Measurements from ENCODE around the gene PRKAR2A. TPM values are rescaled to one million over a fixed set of nuclear protein-coding genes. Genes with fewer than 3 reads are reported as not detected.

Gene PRKAR2A
- total RNA-seq, 2 donors from 2014 or later = 38.9 to 41.2 TPM

GRCh38 chr3:48707157-48707556, 140.5 kb downstream of the PRKAR2A start:
- H3K4me1 Mint-ChIP-seq = peaks cover 26% of the 10 kb centered on the region
- no peak overlapping the region for H3K27ac Mint-ChIP-seq

GRCh38 chr3:48702320-48702920, 145.3 kb downstream of the PRKAR2A start:
- H3K27ac Mint-ChIP-seq = peak overlapping the region; percentile 1
- H3K9me3 Mint-ChIP-seq = no peaks in the 10 kb centered on the region
- Histone ChIP-seq H3K36me3 (ENCODE audit: control insufficient read depth, insufficient read depth, low read length) (peaks cover 80% of the 10 kb centered on the region), H3K27ac (ENCODE audit: low read depth, low read length) (no peak overlapping the region), H3K4me3 (ENCODE audit: low read length) (no peak overlapping the region), H3K9me3 (ENCODE audit: control insufficient read depth, low read length) (no peaks in the 10 kb centered on the region), H3K4me1 (ENCODE audit: control insufficient read depth, insufficient read depth, low read length) (no peaks in the 10 kb centered on the region), H3K9ac (ENCODE audit: extremely low read depth, low read length, poor library complexity, severe bottlenecking) (no peak overlapping the region), H3K27me3 (ENCODE audit: control insufficient read depth, insufficient read depth, low read length, poor library complexity, severe bottlenecking) (no peaks in the 10 kb centered on the region)
- WGBS, 2 experiments (ENCODE audit: insufficient coverage in 1 of 2, insufficient read length in 1 of 2) = 88 to 94% methylated on average over 6 of the region's 6 CpGs
- TF ChIP-seq CTCF (conservative IDR thresholded peaks at IDR 0.05) = no peak
- H3K27me3 Mint-ChIP-seq (ENCODE audit: insufficient read depth) = no peaks in the 10 kb centered on the region
- H3K4me1 Mint-ChIP-seq = peaks cover 13% of the 10 kb centered on the region
- no peak overlapping the region for H3K4me3 Mint-ChIP-seq
- peaks cover 70% of the 10 kb centered on the region for H3K36me3 Mint-ChIP-seq (ENCODE audit: low read depth)
- DNase-seq = no peak

More at GRCh38 chr3:48707157-48707556, 140.5 kb downstream of the PRKAR2A start:
- H3K27ac ChIP-seq (ENCODE audit: low read depth, low read length) = no peak overlapping the region
- no peaks in the 10 kb centered on the region for H3K4me1 ChIP-seq (ENCODE audit: control insufficient read depth, insufficient read depth, low read length)
- DNase-seq = no peak
- no peak for TF ChIP-seq CTCF (conservative IDR thresholded peaks at IDR 0.05)
- no peak overlapping the region for H3K4me3 ChIP-seq (ENCODE audit: low read length)
- no peaks in the 10 kb centered on the region for H3K9me3 ChIP-seq (ENCODE audit: control insufficient read depth, low read length)
- H3K36me3 ChIP-seq (ENCODE audit: control insufficient read depth, insufficient read depth, low read length) = peaks cover 82% of the 10 kb centered on the region
- peaks cover 77% of the 10 kb centered on the region for H3K36me3 Mint-ChIP-seq (ENCODE audit: low read depth)
- no peaks in the 10 kb centered on the region for H3K9me3 Mint-ChIP-seq
- no peak overlapping the region for H3K4me3 Mint-ChIP-seq
- no peak overlapping the region for H3K9ac ChIP-seq (ENCODE audit: extremely low read depth, low read length, poor library complexity, severe bottlenecking)
- 92 to 100% methylated on average over 3 to 5 of the region's 5 CpGs for WGBS, 2 experiments (ENCODE audit: insufficient coverage in 1 of 2, insufficient read length in 1 of 2)
- no peaks in the 10 kb centered on the region for H3K27me3 ChIP-seq (ENCODE audit: control insufficient read depth, insufficient read depth, low read length, poor library complexity, severe bottlenecking)
- H3K27me3 Mint-ChIP-seq (ENCODE audit: insufficient read depth) = no peaks in the 10 kb centered on the region

- Mint-ChIP-seq H3K4me3 (no peak overlapping the region), H3K27me3 (ENCODE audit: insufficient read depth) (no peaks in the 10 kb centered on the region), H3K9me3 (no peaks in the 10 kb centered on the region), H3K27ac (no peak overlapping the region), H3K36me3 (ENCODE audit: low read depth) (peaks cover 63% of the 10 kb centered on the region), H3K4me1 (peaks cover 20% of the 10 kb centered on the region)
- Histone ChIP-seq H3K36me3 (ENCODE audit: control insufficient read depth, insufficient read depth, low read length) (peaks cover 73% of the 10 kb centered on the region), H3K9ac (ENCODE audit: extremely low read depth, low read length, poor library complexity, severe bottlenecking) (no peak overlapping the region), H3K4me1 (ENCODE audit: control insufficient read depth, insufficient read depth, low read length) (no peaks in the 10 kb centered on the region), H3K27me3 (ENCODE audit: control insufficient read depth, insufficient read depth, low read length, poor library complexity, severe bottlenecking) (no peaks in the 10 kb centered on the region), H3K4me3 (ENCODE audit: low read length) (no peak overlapping the region), H3K9me3 (ENCODE audit: control insufficient read depth, low read length) (no peaks in the 10 kb centered on the region), H3K27ac (ENCODE audit: low read depth, low read length) (no peak overlapping the region)
- no peak for TF ChIP-seq CTCF (conservative IDR thresholded peaks at IDR 0.05)
- 96 to 100% methylated on average over 4 to 11 of the region's 11 CpGs for WGBS, 2 experiments (ENCODE audit: insufficient coverage in 1 of 2, insufficient read length in 1 of 2)
- DNase-seq = no peak
These were observed 146.8 kb downstream of the PRKAR2A start for GRCh38 chr3:48700731-48701405.
